H54 (cell line): ENCODE results near the gene TBCK.

Experiments
- DNase-seq: peaks from one replicate; pipeline ENCODE4 v3.0.0; 2011; ENCODE audit warnings: low spot score, mixed read lengths; ENCODE audit not compliant: insufficient read length
- FAIRE-seq: peaks from 3 replicates; lab custom pipeline; 2011; peaks lifted over from hg19 to GRCh38; lab: Jason Lieb, UNC
- POLR2A ChIP-seq: IDR thresholded peaks from 2 replicates; pipeline ENCODE4 v1.6.1; 2011; ENCODE audit warnings: low read depth, mild to moderate bottlenecking, low read length

TBCK gene

GRCh38 chr4:105992641-105993305 is 323.2 kb downstream of the TBCK start:
- DNase-seq (no peak), FAIRE-seq (no peak)
- no peak for TF ChIP-seq POLR2A

GRCh38 chr4:105991726-105992125 is 324.3 kb downstream of the TBCK start:
- DNase-seq (no peak), FAIRE-seq (no peak)
- TF ChIP-seq POLR2A: no peak
